LNCAP (cell line): ENCODE measurements around the gene CAPN5.

Source experiments
- TF ChIP-seq, protein P1 (sequence below): fragments of 450-650 bp; IDR thresholded peaks from 2 replicates; pipeline ENCODE4 v1.5.1; 2017; ENCODE audit warnings: mild to moderate bottlenecking

The CAPN5 gene

DNA sequence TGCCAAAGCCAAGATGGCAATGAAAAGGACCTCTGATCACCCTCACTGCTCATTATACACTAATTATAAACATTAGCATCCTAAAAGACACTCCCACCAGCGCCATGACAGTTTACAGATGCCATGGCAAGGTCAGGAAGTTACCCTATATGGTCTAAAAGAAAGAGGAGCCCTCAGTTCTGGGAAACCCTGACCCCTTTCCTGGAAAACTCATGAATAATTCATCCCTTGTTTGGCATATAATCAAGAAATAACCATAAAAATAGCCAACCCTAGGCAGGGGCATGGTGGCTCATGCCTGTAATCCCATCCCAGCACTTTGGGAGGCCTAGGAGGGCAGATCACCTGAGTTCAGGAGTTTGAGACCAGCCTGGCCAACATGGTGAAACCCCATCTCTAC is 12.7 kb upstream of the CAPN5 start:
- TF ChIP-seq, protein P1, sequence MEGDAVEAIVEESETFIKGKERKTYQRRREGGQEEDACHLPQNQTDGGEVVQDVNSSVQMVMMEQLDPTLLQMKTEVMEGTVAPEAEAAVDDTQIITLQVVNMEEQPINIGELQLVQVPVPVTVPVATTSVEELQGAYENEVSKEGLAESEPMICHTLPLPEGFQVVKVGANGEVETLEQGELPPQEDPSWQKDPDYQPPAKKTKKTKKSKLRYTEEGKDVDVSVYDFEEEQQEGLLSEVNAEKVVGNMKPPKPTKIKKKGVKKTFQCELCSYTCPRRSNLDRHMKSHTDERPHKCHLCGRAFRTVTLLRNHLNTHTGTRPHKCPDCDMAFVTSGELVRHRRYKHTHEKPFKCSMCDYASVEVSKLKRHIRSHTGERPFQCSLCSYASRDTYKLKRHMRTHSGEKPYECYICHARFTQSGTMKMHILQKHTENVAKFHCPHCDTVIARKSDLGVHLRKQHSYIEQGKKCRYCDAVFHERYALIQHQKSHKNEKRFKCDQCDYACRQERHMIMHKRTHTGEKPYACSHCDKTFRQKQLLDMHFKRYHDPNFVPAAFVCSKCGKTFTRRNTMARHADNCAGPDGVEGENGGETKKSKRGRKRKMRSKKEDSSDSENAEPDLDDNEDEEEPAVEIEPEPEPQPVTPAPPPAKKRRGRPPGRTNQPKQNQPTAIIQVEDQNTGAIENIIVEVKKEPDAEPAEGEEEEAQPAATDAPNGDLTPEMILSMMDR: no peak

DNA sequence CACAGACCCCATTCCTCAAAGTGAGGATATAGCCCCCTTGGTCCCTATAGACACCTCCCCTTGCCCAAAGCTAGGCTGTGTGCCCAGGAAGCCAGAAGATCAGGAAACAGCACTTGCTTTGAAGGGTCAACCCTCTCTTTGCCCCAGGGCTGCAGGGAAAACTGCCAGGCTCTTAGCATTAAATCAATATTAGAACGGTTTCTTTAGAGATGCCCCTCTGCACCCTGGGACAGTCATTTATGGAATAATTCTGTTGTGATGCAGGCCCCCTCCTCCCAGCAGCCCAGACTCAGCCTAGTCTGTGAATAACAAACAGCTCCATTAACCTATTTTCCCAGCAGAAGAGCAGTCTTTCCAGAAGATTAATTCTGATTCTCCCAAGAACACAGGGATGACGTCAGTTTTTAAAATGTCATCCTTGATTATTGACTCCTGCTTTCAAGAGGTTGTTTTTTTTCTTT is 11.6 kb upstream of the CAPN5 start:
- TF ChIP-seq, protein P1: no peak

DNA sequence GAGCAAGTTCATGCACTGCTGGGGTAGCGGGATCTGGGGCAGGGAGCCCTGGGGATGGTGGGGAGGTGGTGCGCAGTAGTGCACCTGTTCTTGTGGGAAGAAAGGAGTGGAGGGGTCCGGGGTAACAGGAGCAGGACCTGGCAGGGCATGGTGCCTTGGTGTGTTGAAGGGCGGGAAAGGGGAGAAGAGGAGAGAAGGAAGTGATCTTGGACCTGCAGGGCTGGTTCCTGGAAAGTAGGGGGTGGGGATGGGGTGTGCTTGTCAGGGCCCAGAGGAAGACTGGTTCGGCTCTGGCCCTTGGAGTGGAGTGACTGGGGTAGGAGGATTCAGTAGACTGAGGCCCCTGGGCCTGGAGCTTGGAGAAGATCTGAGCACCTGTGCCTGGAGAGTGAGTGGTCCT is 10.9 kb upstream of the CAPN5 start:
- TF ChIP-seq, protein P1: no peak

DNA sequence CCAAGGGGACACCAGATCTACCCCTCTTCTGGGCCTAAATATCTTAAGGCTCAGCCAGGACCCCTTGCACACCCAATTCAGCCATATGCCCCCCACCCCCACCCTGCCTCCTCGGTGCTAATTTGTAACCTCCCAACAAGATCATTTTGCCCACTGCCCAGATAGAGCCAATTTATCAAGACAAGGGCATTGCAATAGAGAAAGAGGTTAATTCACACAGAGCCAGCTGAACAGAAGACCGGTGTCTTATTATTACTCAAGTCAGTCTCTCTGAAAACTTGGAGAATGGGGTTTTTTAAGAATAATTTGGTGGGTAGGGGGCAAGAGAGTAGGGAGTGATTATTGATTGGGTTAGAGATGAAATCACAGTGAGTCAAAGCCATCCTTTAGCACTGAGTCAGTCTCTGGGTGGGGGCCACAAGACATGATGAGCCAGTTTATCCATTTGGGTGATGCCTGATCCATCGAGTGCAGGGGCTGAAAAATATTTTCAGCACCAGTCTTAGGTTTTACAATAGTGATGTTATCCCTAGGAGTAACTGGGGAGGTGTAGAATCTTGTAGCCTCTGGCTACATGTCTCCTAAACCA is 9.9 kb upstream of the CAPN5 start:
- TF ChIP-seq, protein P1: no peak

DNA sequence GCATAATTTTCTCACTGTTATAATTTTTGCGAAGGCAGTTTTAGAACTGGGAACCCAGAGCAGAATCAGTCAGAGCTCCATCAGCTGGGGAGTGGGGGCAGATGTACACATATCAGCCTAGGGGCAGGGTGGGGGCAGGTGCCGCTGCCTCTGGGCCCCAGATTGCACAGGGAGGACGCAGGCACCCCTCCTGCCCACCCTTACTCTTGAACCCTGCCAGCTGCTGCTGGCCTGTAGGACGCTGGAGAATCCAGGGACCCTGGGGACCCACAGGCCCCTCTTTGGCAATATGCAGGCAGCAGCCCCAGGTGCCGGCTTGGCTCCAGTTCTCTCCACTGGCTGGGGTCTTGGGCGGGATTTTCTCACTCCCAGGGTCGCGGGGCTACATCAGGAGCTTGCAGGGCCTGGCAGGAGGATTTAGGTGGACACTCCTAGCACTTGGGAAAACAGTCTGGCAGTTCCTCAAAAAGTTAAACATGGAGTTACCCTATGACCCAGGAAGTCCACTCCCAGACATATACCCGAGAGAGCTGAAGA is 8.8 kb upstream of the CAPN5 start:
- TF ChIP-seq, protein P1: no peak

DNA sequence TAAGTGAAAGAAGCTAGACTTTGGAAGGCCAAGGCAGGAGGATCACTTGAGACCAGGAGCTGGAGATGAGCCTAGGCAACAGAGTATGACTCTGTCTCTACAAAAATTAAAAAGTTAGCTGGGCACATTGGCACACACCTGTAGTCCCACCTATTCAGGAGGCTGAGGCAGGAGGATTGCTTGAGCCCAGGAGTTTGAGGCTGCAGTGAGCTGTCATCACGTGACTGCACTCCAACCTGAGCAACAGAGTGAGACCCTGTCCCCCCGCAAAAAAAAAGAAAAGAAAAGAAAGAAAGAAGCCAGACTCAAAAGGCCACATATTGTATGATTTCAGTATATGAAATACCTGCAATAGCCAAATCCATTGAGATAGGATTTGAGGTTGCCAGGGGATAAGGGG is 7.9 kb upstream of the CAPN5 start:
- TF ChIP-seq, protein P1: no peak

DNA sequence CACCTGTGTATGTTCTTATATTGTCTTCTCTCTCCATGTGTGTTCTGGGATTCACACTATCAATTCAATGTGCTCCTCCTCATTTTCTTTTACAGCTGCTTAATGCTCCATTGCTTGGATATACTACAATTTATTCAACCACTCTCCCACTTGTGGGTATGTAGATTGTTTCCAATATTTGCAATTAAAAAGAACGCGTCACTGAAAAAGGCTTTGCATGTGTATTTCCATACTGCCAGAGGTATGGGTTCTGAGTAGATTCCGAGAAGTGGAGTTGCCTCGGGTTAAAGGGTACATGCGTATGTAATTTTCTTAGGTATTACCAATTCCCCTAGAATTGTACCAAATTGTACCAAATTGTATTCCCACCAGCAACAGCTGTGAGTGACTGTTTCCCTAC is 7.0 kb upstream of the CAPN5 start:
- TF ChIP-seq, protein P1: no peak

DNA sequence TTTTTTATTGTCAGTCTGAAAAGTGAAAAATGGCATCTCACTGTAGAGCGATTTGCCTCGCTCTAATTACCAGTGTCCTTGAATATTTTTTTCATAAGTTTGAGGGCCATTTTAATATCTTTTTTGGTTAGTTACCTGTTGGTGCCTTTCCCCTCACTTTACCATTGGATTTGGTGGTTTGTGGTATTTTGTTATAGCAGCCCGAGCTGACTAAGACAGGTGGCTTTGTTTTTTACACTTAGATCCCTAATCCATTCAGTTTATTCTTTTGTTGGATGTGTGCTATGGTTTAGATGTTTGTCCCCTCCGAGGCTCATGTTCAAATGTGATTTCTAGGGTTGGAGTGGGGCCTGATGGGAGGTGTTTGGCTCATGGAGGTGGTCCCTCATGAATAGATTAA is 6.5 kb upstream of the CAPN5 start:
- TF ChIP-seq, protein P1: no peak
